HL-60/S4 treated with phorbol 12-myristate 13-acetate at 8.2 ng/mL for 4 days and 3 days (cell line): ENCODE results near the gene AGRN.
"Not testable (repeated sequence)": the region's sequence is repeated elsewhere in the genome, so short reads cannot be mapped to it uniquely, and the experiment has no call there.

Experiments used
- in situ Hi-C: fragments of 300-500 bp; cut with MboI; formaldehyde crosslinking; loops from 2 replicates; pipeline ENCODE4 v1.15.0; 2022; ENCODE audit warnings: low sequenced_read_pairs

The AGRN gene

GRCh38 chr1:1018321-1018685, 1.6 kb upstream of the AGRN start:
- in situ Hi-C loops, result not testable (repeated sequence)

GRCh38 chr1:1019122-1019999, 559 bp upstream of the AGRN start:
- in situ Hi-C loops, result no loop called here

- in situ Hi-C loops, result no loop called here
Observed at GRCh38 chr1:1020415-1021009, 592 bp downstream of the AGRN start.

GRCh38 chr1:1021010-1021919, 1.3 kb downstream of the AGRN start:
- in situ Hi-C loops, result no loop called here

GRCh38 chr1:1021920-1022259, 2.0 kb downstream of the AGRN start:
- in situ Hi-C loops, result no loop called here

- in situ Hi-C loops, result no loop called here
Observed at GRCh38 chr1:1022302-1023009, 2.5 kb downstream of the AGRN start.

GRCh38 chr1:1023700-1024099, 3.8 kb downstream of the AGRN start:
- in situ Hi-C loops, result no loop called here

GRCh38 chr1:1024149-1024770, 4.3 kb downstream of the AGRN start:
- in situ Hi-C loops, result no loop called here

GRCh38 chr1:1024771-1025699, 5.1 kb downstream of the AGRN start:
- in situ Hi-C loops, result no loop called here

- in situ Hi-C loops, result no loop called here
Observed at GRCh38 chr1:1025730-1026129, 5.8 kb downstream of the AGRN start.

- in situ Hi-C loops, result no loop called here
Observed at GRCh38 chr1:1026599-1027413, 6.9 kb downstream of the AGRN start.

GRCh38 chr1:1027791-1028190, 7.9 kb downstream of the AGRN start:
- in situ Hi-C loops, result no loop called here

- in situ Hi-C loops, result not testable (repeated sequence)
Observed at GRCh38 chr1:1030867-1031658, 11.1 kb downstream of the AGRN start.

GRCh38 chr1:1031659-1032235, 11.8 kb downstream of the AGRN start:
- in situ Hi-C loops, result no loop called here

- in situ Hi-C loops, result no loop called here
Observed at GRCh38 chr1:1032424-1032823, 12.5 kb downstream of the AGRN start.

- in situ Hi-C loops, result no loop called here
Observed at GRCh38 chr1:1033009-1033587, 13.2 kb downstream of the AGRN start.
